GM23338 (cell line): ENCODE data around the gene ARL2BP.

Experiments
- EZH2 ChIP-seq: fragments of 200-600 bp; sonication (generic); IDR thresholded peaks from one replicate; pipeline ENCODE4 v1.8.0; 2017; ENCODE audit warnings: antibody characterized with exemption, mild to moderate bottlenecking, low read depth; ENCODE audit not compliant: unreplicated experiment
- POLR2AphosphoS5 ChIP-seq: IDR thresholded peaks from 2 replicates; pipeline ENCODE4 v1.6.1; 2016; ENCODE audit warnings: antibody characterized with exemption, low read depth
- TF ChIP-seq, protein P1 (sequence below), 2 experiments: fragments of 200-600 bp in 1 of 2; sonication (generic) in 1 of 2; conservative IDR thresholded peaks; 2 replicates each; pipeline versions ENCODE4 v1.5.1 to v1.6.1; 2016 to 2017; ENCODE audit warnings: antibody characterized with exemption in 2 of 2, low read depth in 2 of 2, mild to moderate bottlenecking in 2 of 2, moderate library complexity in 1 of 2
- TF ChIP-seq, protein P2 (sequence below): IDR thresholded peaks from one replicate; pipeline ENCODE4 v1.6.1; 2018; ENCODE audit warnings: antibody characterized with exemption; ENCODE audit not compliant: unreplicated experiment

DNA sequence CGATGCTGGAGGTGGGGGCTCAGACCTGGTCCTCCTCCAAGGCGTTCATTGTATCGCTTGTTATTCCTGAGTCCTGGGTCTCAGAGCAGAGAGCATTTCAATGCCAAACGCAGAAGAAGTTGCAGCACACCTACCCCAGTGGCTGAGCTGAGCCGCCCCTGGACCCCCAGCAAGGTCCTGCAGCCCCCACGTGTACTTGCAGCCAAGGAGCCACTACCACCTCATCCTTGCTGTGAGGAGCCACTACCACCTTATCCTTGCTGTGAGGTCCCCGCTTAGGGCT lies 25.9 kb downstream of the ARL2BP start:
- TF ChIP-seq POLR2AphosphoS5 (no peak), EZH2 (no peak)
- TF ChIP-seq, protein P1, sequence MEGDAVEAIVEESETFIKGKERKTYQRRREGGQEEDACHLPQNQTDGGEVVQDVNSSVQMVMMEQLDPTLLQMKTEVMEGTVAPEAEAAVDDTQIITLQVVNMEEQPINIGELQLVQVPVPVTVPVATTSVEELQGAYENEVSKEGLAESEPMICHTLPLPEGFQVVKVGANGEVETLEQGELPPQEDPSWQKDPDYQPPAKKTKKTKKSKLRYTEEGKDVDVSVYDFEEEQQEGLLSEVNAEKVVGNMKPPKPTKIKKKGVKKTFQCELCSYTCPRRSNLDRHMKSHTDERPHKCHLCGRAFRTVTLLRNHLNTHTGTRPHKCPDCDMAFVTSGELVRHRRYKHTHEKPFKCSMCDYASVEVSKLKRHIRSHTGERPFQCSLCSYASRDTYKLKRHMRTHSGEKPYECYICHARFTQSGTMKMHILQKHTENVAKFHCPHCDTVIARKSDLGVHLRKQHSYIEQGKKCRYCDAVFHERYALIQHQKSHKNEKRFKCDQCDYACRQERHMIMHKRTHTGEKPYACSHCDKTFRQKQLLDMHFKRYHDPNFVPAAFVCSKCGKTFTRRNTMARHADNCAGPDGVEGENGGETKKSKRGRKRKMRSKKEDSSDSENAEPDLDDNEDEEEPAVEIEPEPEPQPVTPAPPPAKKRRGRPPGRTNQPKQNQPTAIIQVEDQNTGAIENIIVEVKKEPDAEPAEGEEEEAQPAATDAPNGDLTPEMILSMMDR (conservative IDR thresholded peaks at IDR 0.05; ENCODE audit: low read depth in 2 of 2) = no peak
- TF ChIP-seq, protein P2, sequence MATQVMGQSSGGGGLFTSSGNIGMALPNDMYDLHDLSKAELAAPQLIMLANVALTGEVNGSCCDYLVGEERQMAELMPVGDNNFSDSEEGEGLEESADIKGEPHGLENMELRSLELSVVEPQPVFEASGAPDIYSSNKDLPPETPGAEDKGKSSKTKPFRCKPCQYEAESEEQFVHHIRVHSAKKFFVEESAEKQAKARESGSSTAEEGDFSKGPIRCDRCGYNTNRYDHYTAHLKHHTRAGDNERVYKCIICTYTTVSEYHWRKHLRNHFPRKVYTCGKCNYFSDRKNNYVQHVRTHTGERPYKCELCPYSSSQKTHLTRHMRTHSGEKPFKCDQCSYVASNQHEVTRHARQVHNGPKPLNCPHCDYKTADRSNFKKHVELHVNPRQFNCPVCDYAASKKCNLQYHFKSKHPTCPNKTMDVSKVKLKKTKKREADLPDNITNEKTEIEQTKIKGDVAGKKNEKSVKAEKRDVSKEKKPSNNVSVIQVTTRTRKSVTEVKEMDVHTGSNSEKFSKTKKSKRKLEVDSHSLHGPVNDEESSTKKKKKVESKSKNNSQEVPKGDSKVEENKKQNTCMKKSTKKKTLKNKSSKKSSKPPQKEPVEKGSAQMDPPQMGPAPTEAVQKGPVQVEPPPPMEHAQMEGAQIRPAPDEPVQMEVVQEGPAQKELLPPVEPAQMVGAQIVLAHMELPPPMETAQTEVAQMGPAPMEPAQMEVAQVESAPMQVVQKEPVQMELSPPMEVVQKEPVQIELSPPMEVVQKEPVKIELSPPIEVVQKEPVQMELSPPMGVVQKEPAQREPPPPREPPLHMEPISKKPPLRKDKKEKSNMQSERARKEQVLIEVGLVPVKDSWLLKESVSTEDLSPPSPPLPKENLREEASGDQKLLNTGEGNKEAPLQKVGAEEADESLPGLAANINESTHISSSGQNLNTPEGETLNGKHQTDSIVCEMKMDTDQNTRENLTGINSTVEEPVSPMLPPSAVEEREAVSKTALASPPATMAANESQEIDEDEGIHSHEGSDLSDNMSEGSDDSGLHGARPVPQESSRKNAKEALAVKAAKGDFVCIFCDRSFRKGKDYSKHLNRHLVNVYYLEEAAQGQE = no peak
